GM12874 (cell line): ENCODE results near the gene SPEN.

Experiments
- CTCF ChIP-seq: IDR thresholded peaks from 2 replicates; pipeline ENCODE4 v1.5.1; 2011; ENCODE audit warnings: low read depth, mild to moderate bottlenecking, control low read depth, low read length, moderate library complexity; ENCODE audit not compliant: insufficient read depth

Gene SPEN

GRCh38 chr1:15830258-15830657 lies 17.2 kb upstream of the SPEN start:
- no peak for TF ChIP-seq CTCF

DNA sequence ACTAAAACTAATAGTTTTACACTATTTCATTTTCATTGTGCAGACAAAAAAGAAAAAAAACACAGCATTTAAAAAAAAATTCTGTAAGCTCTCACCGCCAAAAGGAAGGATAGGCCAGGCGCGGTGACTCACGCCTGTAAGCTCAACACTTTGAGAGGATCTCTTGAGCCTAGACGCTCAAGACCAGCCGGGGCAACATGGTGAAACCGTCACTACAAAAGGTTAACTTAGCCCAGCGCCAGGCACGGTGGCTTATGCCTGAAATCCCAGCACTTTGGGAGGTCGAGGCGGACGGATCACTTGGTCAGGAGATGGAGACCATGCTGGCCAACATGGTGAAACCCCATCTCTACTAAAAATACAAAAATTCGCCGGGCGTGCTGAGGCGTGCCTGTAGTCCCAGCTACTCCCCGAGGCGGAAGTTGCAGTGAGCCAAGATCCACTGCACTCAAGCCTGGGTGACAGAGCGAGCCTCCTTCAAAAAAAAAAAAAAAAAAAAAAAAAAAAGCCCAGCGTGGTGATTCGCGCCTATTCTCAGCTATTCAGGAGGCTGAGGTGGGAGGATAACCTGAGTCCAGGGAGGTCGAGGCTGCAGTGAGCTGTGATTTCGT lies 14.3 kb upstream of the SPEN start:
- TF ChIP-seq CTCF: no peak

- TF ChIP-seq CTCF: no peak
Measured at GRCh38 chr1:15833842-15834405, 13.6 kb upstream of the SPEN start.

GRCh38 chr1:15834406-15835204 lies 12.9 kb upstream of the SPEN start:
- TF ChIP-seq CTCF: no peak

GRCh38 chr1:15835205-15835740 lies 12.2 kb upstream of the SPEN start:
- TF ChIP-seq CTCF: no peak

DNA sequence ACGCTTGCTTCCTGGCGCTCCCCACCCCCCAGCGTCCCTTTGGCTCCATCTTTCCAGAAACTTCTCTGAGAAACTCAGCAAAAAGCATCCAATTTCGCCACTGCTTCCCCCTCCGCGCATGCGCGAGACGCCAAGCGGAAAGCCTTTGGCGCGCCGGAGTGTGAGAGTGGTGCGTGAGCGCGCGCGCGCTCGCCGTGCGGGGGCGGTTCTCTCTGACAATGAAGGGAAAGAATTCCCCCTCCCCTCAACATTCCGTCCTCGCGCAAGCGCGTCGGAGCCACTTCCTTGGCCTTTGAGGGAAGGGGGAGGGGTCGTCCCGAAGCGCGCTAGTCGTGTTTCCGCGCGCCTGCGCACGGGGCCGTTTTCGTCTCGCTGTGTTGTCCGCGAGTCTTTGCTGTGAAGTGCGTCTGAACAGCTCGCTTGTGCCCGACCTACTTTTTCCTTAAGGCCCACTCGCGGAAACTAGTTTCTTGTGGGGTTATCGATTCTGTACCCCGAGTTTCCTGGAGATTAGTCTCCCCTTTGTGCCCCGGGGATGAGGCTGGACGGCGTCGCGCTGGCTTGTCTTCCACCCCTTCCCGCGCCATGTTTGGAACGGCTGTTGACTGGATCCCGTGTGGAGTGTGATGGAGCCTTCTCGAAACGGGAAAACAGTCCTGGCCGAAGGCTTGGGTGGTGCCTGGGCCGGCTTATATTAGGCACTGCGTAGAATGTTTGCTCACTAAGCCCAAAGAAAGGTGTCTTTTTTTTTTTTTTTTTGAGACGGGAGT lies 11.6 kb upstream of the SPEN start:
- TF ChIP-seq CTCF: no peak
